ENCODE data around the gene FGF14.

GRCh38 chr13:102346769-102347168 lies 55.1 kb downstream of the FGF14 start:
- TF ChIP-seq, protein P1, sequence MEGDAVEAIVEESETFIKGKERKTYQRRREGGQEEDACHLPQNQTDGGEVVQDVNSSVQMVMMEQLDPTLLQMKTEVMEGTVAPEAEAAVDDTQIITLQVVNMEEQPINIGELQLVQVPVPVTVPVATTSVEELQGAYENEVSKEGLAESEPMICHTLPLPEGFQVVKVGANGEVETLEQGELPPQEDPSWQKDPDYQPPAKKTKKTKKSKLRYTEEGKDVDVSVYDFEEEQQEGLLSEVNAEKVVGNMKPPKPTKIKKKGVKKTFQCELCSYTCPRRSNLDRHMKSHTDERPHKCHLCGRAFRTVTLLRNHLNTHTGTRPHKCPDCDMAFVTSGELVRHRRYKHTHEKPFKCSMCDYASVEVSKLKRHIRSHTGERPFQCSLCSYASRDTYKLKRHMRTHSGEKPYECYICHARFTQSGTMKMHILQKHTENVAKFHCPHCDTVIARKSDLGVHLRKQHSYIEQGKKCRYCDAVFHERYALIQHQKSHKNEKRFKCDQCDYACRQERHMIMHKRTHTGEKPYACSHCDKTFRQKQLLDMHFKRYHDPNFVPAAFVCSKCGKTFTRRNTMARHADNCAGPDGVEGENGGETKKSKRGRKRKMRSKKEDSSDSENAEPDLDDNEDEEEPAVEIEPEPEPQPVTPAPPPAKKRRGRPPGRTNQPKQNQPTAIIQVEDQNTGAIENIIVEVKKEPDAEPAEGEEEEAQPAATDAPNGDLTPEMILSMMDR (IDR thresholded peaks at IDR 0.05; ENCODE audit: insufficient read depth, low read depth, low read length): no peak
- no peak for TF ChIP-seq EZH2 (IDR thresholded peaks at IDR 0.05; ENCODE audit: insufficient read depth, low read length)

All from astrocyte (in vitro differentiated cells and primary cell).